ENCODE results near the gene PPM1J. TPM values are rescaled to one million over a fixed set of nuclear protein-coding genes. Genes with fewer than 3 reads are reported as not detected.

PPM1J gene
- total RNA-seq, 2 donors from 2014 or later: 0.66 to 2.3 TPM

GRCh38 chr1:112689196-112689841 is 25.8 kb downstream of the PPM1J start:
- H3K9me3 ChIP-seq: no peaks in the 10 kb centered on the region
- 88 to 89% methylated on average over 7 to 9 of the region's 9 CpGs for whole genome bisulfite sequencing, 2 donors
- H3K4me1 ChIP-seq: no peaks in the 10 kb centered on the region
- no peak for ATAC-seq
- H3K27ac ChIP-seq: no peak overlapping the region
- TF ChIP-seq POLR2A (IDR thresholded peaks at IDR 0.05) (no peak), CTCF (IDR thresholded peaks at IDR 0.05) (no peak)
- DNase-seq: no peak
- no peaks in the 10 kb centered on the region for H3K27me3 ChIP-seq
- intact Hi-C loops (cut with DNase I): no loop called here
- no peak overlapping the region for H3K4me3 ChIP-seq
- peaks cover 4 to 9% of the 10 kb centered on the region in 2 donors for H3K36me3 ChIP-seq (replicated peaks in 1 of 2; ENCODE audit: insufficient read depth in 1 of 2, low read depth in 2 of 2)

- 71 to 93% methylated on average over 13 of the region's 13 CpGs for WGBS, 2 donors
- DNase-seq (no peak), ATAC-seq (no peak)
- H3K27ac ChIP-seq: no peak overlapping the region
- intact Hi-C loops (cut with DNase I): no loop called here
- TF ChIP-seq CTCF (IDR thresholded peaks at IDR 0.05) (no peak), POLR2A (IDR thresholded peaks at IDR 0.05) (no peak)
- H3K36me3 ChIP-seq (replicated peaks in 1 of 2; ENCODE audit: insufficient read depth in 1 of 2, low read depth in 2 of 2): peaks cover under 1 to 8% of the 10 kb centered on the region in 2 donors
- no peaks in the 10 kb centered on the region for H3K9me3 ChIP-seq
- H3K4me3 ChIP-seq: no peak overlapping the region
- no peaks in the 10 kb centered on the region for H3K27me3 ChIP-seq
- H3K4me1 ChIP-seq: no peaks in the 10 kb centered on the region
Measured at GRCh38 chr1:112688781-112689193, 26.3 kb downstream of the PPM1J start.

GRCh38 chr1:112687785-112688496 is 27.2 kb downstream of the PPM1J start:
- Histone ChIP-seq H3K4me3 (no peak overlapping the region), H3K27me3 (no peaks in the 10 kb centered on the region), H3K36me3 (replicated peaks in 1 of 2; ENCODE audit: insufficient read depth in 1 of 2, low read depth in 2 of 2) (peaks cover 0 to 8% of the 10 kb centered on the region in 2 donors), H3K9me3 (no peaks in the 10 kb centered on the region), H3K4me1 (no peaks in the 10 kb centered on the region), H3K27ac (no peak overlapping the region)
- no peak for DNase-seq
- TF ChIP-seq CTCF (IDR thresholded peaks at IDR 0.05) (no peak), POLR2A (IDR thresholded peaks at IDR 0.05) (no peak)
- ATAC-seq: no peak
- WGBS, 2 donors: 87 to 91% methylated on average over 13 of the region's 13 CpGs
- intact Hi-C loops (cut with DNase I): no loop called here

GRCh38 chr1:112687361-112687760 is 27.8 kb downstream of the PPM1J start:
- Histone ChIP-seq H3K27ac (no peak overlapping the region), H3K36me3 (replicated peaks in 1 of 2; ENCODE audit: insufficient read depth in 1 of 2, low read depth in 2 of 2) (peaks cover 0 to 8% of the 10 kb centered on the region in 2 donors), H3K4me1 (no peaks in the 10 kb centered on the region), H3K4me3 (no peak overlapping the region), H3K9me3 (no peaks in the 10 kb centered on the region), H3K27me3 (no peaks in the 10 kb centered on the region)
- WGBS, 2 donors: 75 to 84% methylated on average over 4 of the region's 4 CpGs
- ATAC-seq (no peak), DNase-seq (no peak)
- intact Hi-C loops (cut with DNase I): no loop called here
- TF ChIP-seq POLR2A (IDR thresholded peaks at IDR 0.05) (no peak), CTCF (IDR thresholded peaks at IDR 0.05) (no peak)

Measured in body of pancreas (tissue), 4 donors.